Measurements from ENCODE around the gene GABBR2.
A peak's percentile ranks its signal among the peaks of the same experiment; 100 is the strongest.

The GABBR2 gene

GRCh38 chr9:98318834-98319478 is 389.8 kb downstream of the GABBR2 start:
- DNase-seq (ENCODE audit: low read depth), result peak; percentile 77

DNA sequence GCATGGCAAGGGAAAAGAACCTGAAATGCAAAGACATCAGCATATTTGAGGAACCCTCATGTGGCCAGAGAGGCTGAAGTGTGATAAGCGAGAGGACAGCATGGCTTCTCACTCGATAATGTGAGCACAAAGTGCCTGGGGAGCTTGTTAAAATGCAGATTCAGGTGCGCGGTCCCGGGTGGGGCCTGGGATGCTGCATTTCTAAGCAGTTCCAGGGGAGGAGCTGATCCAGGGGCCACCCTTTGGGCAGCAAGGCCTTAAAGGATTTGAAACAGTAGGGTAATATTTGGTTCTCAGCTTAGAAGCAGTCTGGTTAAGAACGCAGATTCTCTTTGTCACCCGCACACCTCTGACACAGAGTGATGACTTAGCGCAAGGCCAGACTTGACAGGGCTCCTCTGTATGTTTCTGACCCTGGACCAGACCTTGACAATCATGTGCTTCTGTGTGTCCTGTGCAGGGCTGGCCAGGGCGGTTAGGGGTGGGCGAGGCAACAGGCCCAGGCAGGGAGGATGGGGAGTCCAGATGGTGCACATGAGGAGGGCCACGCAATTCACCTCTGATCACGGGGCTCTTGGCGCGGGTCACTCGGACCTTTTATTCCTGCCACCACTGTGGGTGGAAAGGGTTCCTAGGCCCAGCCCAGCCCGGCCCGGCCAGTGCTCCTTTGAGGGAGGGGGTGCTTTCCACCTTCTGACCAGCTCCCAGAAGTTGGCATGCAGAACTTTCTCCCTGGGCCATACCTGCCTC is 390.5 kb downstream of the GABBR2 start:
- no peak for DNase-seq (ENCODE audit: low read depth)

GRCh38 chr9:98317134-98317857 is 391.4 kb downstream of the GABBR2 start:
- peak; percentile 70 for DNase-seq (ENCODE audit: low read depth)

DNA sequence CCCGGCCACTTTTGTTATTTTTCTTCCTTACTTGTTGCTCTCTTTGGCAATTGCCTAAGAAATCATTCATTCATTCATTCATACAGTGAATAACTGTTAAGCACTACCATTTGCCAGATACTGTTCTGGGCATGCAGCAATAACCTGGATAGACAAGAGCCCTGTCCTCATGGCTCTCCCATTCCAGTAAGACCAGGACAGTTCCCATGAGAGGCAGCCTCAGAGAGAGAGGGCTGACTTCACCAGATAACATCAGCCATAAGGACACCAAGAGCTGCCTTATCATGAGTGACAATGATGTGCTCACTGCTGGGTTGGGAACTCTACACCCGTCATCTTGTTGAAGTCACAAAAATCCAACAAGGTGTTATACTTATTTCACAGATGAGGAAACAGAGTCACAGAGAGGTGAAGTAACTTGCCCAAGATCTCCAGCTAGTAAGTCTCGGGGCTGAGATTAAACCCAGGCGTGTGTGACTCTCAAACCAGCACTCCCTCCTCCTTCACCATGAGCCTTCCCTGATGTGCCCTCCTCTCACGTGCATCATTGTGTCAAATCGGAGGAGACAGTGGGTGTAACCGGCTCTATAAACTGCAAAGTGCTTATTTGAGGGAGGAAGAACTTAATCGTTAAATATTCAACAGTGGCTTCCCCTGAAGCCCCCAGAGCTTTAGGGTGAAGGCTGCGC is 392.1 kb downstream of the GABBR2 start:
- DNase-seq (ENCODE audit: low read depth), result no peak

GRCh38 chr9:98315551-98316060 is 393.1 kb downstream of the GABBR2 start:
- DNase-seq (ENCODE audit: low read depth), result peak; percentile 72

- DNase-seq (ENCODE audit: low read depth), result no peak
Measured at GRCh38 chr9:98315067-98315453, 393.7 kb downstream of the GABBR2 start.

- peak; percentile 85 for DNase-seq (ENCODE audit: low read depth)
Measured at GRCh38 chr9:98314381-98315066, 394.2 kb downstream of the GABBR2 start.

- no peak for DNase-seq (ENCODE audit: low read depth)
Measured at GRCh38 chr9:98312365-98312764, 396.4 kb downstream of the GABBR2 start.

DNA sequence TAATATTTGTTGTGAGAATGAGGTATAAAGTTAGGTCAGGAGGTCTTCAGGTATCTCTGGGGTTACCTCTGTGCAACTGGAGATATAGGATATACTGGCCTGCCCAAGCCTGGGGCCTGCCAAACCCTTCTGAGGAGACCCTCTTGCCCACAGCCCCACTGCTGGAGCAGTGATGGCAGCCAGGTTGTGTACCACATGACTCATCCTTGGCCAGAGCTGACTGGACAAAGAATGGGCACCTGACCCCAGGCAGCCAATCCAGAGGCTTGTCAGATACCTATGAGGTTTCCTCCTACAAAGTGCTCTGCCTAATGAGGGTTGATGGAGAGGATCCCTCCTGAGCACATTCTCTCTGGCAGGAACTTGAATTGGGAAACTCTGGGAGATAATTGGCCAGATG is 397.2 kb downstream of the GABBR2 start:
- DNase-seq (ENCODE audit: low read depth), result no peak

- DNase-seq (ENCODE audit: low read depth), result no peak
Measured at GRCh38 chr9:98310752-98311392, 397.9 kb downstream of the GABBR2 start.

DNA sequence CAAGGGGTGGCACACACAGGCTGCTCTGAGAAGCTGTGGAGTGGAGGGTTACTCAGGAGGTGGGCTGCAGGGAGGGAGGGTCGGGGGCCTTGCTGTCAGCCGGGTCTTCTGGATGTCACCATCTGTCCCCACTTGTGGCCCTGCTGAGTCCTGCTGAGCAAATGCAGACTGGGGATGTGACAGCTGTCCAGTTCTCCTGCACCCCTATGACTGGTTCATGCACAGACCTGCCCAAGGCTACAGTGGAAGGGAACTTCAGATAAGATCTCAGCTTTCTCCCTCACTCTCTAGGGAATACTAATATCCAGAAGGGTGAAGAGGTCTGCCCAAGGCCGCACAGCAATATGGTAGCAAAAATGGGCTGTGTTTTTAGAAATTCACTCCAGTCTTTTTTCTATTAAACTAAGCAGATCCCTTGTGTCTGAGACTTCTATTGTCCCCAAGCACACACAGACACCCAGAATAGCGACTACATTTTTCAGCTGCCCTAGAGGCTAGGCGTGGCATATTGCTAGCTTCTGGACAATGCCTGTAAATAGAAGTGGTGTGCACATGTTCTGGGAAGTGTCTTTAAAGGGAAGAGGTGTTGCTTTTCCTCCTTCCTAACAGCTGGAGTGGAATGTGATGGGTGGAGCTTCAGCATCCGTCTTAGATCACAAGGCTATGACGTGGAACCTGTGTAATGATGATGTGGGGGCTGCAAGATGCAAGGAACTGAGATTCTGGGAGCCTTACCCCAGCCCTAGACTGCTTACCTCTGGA is 402.2 kb downstream of the GABBR2 start:
- DNase-seq (ENCODE audit: low read depth), result no peak

DNA sequence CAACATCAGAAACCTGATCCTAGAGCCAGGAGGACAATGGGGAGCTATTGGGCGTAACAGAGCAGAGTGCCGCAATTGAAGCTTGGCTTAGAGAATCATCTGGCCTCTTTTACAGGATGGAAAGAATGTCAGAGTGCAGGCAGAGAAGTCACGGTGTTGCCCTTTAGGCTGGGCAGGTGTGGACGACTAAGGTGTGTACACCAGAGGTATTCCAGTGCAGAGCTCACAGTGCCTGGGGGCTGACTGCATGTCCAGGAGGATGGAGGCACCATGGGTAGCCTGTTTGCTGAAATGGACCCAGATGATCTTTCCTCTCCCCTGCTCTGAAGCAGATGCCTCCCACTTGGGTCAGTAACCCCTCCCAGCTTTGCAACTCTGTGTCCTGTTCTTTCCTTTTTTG is 404.4 kb downstream of the GABBR2 start:
- no peak for DNase-seq (ENCODE audit: low read depth)

DNA sequence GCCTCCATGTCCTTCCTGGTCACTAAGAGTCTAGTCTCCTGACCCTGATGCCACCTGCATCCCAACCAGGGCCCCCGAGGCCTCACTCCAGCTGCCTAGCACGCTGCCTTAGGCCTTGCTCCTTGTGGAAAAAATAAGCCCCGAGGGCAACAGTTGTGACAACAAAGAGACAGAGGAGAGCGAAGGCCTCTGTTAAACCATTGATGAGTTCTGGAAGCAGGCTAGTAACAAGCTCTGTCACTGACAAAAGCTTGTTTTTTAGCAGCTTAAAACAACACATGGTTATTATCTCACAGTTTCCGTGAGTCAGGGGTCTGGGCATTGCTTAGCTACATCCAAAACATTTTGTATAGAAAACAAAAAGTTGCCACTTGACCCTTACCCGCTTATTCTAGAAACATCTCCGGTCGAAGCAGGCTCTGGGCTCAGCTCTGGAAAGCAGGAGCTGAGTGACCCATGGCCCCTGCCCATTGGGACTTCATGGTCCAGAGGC is 405.1 kb downstream of the GABBR2 start:
- no peak for DNase-seq (ENCODE audit: low read depth)

DNA sequence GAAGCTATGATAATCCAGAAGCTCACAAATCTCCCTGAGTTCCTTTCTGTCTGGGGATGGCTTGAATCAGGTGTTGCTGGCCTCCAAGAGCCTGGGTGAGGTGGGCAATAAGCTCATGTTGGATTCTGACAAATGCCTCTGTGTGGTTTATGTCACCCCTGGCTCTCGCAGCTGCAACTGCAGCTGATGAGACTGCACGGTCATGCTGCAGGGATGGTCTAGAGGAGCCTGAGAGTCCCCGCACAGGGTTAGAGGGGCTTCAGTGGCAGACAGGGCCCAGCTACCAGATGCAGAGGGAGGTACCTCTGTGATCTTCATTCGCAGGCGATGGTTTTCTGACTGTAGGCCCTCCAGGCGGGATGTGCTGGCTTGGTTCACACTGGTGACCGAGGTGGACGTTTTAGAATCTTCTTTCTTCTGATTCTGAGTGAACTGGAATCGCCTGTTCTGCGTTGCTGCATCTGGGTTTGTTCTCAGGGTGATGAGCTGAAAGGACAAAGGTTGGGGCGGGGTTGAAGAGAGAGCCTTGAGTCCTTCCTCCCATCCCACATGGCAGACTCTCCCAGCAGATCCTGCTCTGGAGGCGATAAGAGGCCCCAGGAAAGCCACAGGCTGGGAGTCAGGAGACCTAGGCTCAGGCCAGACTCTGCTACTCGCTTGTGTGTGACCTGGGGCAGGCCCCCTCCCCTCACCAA is 405.6 kb downstream of the GABBR2 start:
- DNase-seq (ENCODE audit: low read depth), result no peak

DNA sequence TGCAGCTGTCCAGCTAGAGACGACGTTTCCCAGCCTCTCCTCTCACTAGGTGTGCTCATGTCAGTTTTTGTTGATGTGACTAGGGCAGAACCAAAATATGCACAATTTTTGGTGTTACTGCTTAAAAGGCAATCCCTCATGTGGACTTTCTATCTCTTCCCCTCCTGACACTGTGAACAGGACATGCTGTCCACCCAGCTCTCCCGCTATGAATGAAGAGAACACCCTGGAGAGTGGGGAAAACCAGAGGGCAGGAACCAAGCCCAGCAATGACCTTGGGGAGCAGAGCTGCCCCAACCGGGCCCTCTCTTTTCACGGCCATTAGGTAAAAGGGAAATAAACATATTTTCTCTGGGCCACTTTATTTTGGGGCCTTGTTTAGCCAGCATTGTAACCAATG is 406.6 kb downstream of the GABBR2 start:
- no peak for DNase-seq (ENCODE audit: low read depth)

GRCh38 chr9:98300611-98301010 is 408.1 kb downstream of the GABBR2 start:
- DNase-seq (ENCODE audit: low read depth), result no peak

GRCh38 chr9:98298476-98298875 is 410.3 kb downstream of the GABBR2 start:
- DNase-seq (ENCODE audit: low read depth), result no peak

DNA sequence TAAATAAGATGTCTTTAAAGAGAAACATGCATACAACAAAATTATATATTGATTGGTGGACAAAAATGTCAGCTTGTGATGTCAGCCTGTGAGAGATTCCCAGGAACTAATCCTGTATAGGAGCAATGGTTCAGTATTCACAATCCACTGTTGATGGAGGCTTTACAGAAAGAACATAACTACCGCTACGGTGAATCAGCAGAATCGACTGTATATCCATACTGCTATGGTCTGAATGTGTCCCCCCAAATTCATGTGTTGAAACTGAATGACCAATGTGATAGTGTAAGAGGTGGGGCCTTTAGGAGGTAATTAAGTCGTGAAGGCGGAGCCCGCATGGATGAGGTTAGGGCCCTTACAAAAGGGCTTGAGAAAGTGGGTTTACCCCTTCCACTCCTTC is 412.9 kb downstream of the GABBR2 start:
- DNase-seq (ENCODE audit: low read depth), result no peak

GRCh38 chr9:98291820-98292219 is 416.9 kb downstream of the GABBR2 start:
- no peak for DNase-seq (ENCODE audit: low read depth)

DNA sequence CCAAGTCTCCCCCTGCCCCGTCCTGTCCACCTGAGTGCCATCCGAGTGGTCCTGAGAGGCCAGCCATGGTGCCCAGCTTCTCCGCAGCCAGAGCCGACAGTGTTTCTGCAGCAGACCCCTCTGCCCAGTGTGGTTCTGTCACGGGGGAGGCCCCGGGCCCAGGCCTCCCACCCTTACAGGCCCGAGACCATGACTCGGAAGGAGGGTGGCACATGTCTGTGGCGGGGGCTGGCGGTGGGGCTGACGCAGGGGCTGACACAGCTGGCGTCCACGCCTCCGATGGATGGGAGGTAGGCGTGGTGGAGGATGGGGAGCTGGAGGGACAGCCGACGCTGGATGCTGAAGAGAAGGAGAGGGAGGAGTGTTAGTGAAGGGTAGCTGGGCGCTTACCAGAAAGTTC is 418.3 kb downstream of the GABBR2 start:
- no peak for DNase-seq (ENCODE audit: low read depth)
